ENCODE results near the gene TMEM86B.
A peak's percentile ranks its signal among the peaks of the same experiment; 100 is the strongest.

- TF ChIP-seq, protein P1, sequence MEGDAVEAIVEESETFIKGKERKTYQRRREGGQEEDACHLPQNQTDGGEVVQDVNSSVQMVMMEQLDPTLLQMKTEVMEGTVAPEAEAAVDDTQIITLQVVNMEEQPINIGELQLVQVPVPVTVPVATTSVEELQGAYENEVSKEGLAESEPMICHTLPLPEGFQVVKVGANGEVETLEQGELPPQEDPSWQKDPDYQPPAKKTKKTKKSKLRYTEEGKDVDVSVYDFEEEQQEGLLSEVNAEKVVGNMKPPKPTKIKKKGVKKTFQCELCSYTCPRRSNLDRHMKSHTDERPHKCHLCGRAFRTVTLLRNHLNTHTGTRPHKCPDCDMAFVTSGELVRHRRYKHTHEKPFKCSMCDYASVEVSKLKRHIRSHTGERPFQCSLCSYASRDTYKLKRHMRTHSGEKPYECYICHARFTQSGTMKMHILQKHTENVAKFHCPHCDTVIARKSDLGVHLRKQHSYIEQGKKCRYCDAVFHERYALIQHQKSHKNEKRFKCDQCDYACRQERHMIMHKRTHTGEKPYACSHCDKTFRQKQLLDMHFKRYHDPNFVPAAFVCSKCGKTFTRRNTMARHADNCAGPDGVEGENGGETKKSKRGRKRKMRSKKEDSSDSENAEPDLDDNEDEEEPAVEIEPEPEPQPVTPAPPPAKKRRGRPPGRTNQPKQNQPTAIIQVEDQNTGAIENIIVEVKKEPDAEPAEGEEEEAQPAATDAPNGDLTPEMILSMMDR (IDR thresholded peaks at IDR 0.05) = no peak
- peak in 1 of 2 donors; percentile 25 for TF ChIP-seq POLR2A (IDR thresholded peaks at IDR 0.05)
Measured at GRCh38 chr19:55206664-55207500, 21.7 kb downstream of the TMEM86B start.

Data from uterus (tissue), 2 donors.